PC-3 (cell line): ENCODE measurements around the gene MRPS27. TPM values are rescaled to one million over a fixed set of nuclear protein-coding genes. Genes with fewer than 3 reads are reported as not detected.

Experiments
- ATAC-seq: fragments of 200-7000 bp; cut with Tn5 transposase; 2 replicates; pipeline ENCODE4 v1.9.1; 2020; ENCODE audit warnings: mild to moderate bottlenecking, moderate library complexity
- BruUV-seq: library from RNA; stranded (reverse); fragments of 400-500 nt; replicated peaks from 2 replicates; lab custom pipeline; 2021; lab: Mats Ljungman, UMichigan
- CTCF ChIA-PET: fragments of 300-600 bp; sonication (Branson Sonifier 250); formaldehyde crosslinking; loops from one replicate; lab custom pipeline; 2022; ENCODE audit warnings: antibody characterized with exemption; lab: Charles Lee
- POLR2A ChIA-PET: fragments of 300-600 bp; sonication (Branson Sonifier 250); formaldehyde crosslinking; loops from one replicate; lab custom pipeline; 2022; ENCODE audit warnings: antibody characterized with exemption; ENCODE audit not compliant: unreplicated experiment; lab: Charles Lee
- DNase-seq: peaks from one replicate; pipeline ENCODE4 v3.0.0-alpha.2; 2015
- H2AFZ ChIP-seq: fragments of 300-600 bp; sonication (generic); 2 replicates; pipeline ENCODE4 v1.6.0; 2016; ENCODE audit warnings: antibody characterized with exemption, low read length
- H3F3A ChIP-seq: fragments of 300-600 bp; sonication (generic); one replicate; pipeline ENCODE4 v1.6.0; 2017; ENCODE audit warnings: antibody characterized with exemption, low read length, control low read depth, mild to moderate bottlenecking; ENCODE audit not compliant: unreplicated experiment
- H3K27ac ChIP-seq: fragments of 300-600 bp; sonication (generic); 2 replicates; pipeline ENCODE4 v1.5.1; 2016; ENCODE audit warnings: mild to moderate bottlenecking, low read length
- H3K27me3 ChIP-seq: fragments of 300-600 bp; sonication (generic); 2 replicates; pipeline ENCODE4 v1.6.1; 2016; ENCODE audit warnings: low read length, mixed read lengths
- H3K36me3 ChIP-seq: fragments of 300-600 bp; sonication (generic); 2 replicates; pipeline ENCODE4 v1.6.1; 2016; ENCODE audit warnings: low read depth, mixed run types, low read length, mixed read lengths
- H3K4me1 ChIP-seq: fragments of 300-600 bp; sonication (generic); 2 replicates; pipeline ENCODE4 v1.5.1; 2016; ENCODE audit warnings: low read length; ENCODE audit not compliant: insufficient read depth
- H3K4me2 ChIP-seq: fragments of 300-600 bp; sonication (generic); 2 replicates; pipeline ENCODE4 v1.6.0; 2016; ENCODE audit warnings: low read length
- H3K4me3 ChIP-seq: fragments of 300-600 bp; sonication (generic); 2 replicates; pipeline ENCODE4 v1.5.1; 2016; ENCODE audit warnings: mild to moderate bottlenecking, low read length, mixed read lengths
- H3K79me2 ChIP-seq: fragments of 300-600 bp; sonication (generic); 2 replicates; pipeline ENCODE4 v1.6.1; 2017; ENCODE audit warnings: low read length, mixed read lengths
- H3K9ac ChIP-seq: fragments of 300-600 bp; sonication (generic); 2 replicates; pipeline ENCODE4 v1.6.0; 2016; ENCODE audit warnings: mild to moderate bottlenecking, low read length
- H3K9me2 ChIP-seq: fragments of 300-600 bp; sonication (generic); replicated peaks from 2 replicates; pipeline ENCODE4 v1.6.1; 2016; ENCODE audit warnings: mixed run types, low read length, mixed read lengths
- H3K9me3 ChIP-seq: fragments of 300-600 bp; sonication (generic); 2 replicates; pipeline ENCODE4 v1.6.1; 2016; ENCODE audit warnings: low read length, mixed read lengths
- H4K20me1 ChIP-seq: fragments of 300-600 bp; sonication (generic); 2 replicates; pipeline ENCODE4 v1.6.1; 2016; ENCODE audit warnings: low read length, mixed read lengths
- EZH2 ChIP-seq: fragments of 300-600 bp; sonication (generic); IDR thresholded peaks from one replicate; pipeline ENCODE4 v1.6.1; 2017; ENCODE audit warnings: antibody characterized with exemption, mild to moderate bottlenecking, low read length; ENCODE audit not compliant: unreplicated experiment
- EZH2phosphoT487 ChIP-seq: fragments of 300-600 bp; sonication (generic); IDR thresholded peaks from 2 replicates; pipeline ENCODE4 v1.6.1; 2018; ENCODE audit warnings: mild to moderate bottlenecking, antibody characterized with exemption, low read length, borderline replicate concordance
- intact Hi-C: fragments of 100-400 bp; cut with micrococcal nuclease; formaldehyde crosslinking; loops from 2 replicates; pipeline ENCODE4 v1.9.0; 2023
- total RNA-seq: library from RNA; depleted of rRNA; stranded (reverse); fragments of >200 nt; gene quantifications from 2 replicates; pipeline ENCODE4 v1.2.3, GENCODE V29; 2014
- TF ChIP-seq, protein P1 (sequence below): fragments of 300-600 bp; sonication (generic); conservative IDR thresholded peaks from 2 replicates; pipeline ENCODE4 v1.5.1; 2017; ENCODE audit warnings: antibody characterized with exemption, low read depth, mild to moderate bottlenecking, low read length

Gene MRPS27
- total RNA-seq, 1 experiment from 2014 or later: 59.0 TPM

DNA sequence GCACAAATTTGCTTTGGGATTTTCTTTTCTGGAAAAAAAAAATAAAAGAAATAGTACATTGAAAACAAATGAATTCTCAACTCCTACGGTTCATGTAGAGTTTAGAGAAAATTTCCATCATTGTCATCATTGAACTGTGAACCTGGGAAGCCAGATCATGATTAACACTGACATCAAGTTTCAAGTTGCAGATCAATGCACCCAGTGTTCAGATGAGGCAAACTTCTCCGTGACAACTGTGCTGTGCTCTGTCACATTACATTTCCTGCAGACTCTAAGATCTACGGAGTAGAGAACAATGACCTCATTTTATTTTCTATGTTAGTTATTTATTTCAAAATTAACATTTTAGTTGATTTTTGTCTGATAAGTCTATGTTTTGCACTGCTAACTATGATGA is 113.0 kb downstream of the MRPS27 start:
- TF ChIP-seq EZH2phosphoT487: no peak
- TF ChIP-seq, protein P1, sequence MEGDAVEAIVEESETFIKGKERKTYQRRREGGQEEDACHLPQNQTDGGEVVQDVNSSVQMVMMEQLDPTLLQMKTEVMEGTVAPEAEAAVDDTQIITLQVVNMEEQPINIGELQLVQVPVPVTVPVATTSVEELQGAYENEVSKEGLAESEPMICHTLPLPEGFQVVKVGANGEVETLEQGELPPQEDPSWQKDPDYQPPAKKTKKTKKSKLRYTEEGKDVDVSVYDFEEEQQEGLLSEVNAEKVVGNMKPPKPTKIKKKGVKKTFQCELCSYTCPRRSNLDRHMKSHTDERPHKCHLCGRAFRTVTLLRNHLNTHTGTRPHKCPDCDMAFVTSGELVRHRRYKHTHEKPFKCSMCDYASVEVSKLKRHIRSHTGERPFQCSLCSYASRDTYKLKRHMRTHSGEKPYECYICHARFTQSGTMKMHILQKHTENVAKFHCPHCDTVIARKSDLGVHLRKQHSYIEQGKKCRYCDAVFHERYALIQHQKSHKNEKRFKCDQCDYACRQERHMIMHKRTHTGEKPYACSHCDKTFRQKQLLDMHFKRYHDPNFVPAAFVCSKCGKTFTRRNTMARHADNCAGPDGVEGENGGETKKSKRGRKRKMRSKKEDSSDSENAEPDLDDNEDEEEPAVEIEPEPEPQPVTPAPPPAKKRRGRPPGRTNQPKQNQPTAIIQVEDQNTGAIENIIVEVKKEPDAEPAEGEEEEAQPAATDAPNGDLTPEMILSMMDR: no peak
- no peak for TF ChIP-seq EZH2
- H3K79me2 ChIP-seq: no peaks in the 10 kb centered on the region
- H3K36me3 ChIP-seq: peaks cover 9% of the 10 kb centered on the region; the same call in 1 of the 2 replicates
- no peak overlapping the region for H3K4me3 ChIP-seq
- no peak overlapping the region for H3K4me2 ChIP-seq
- DNase-seq (no peak), ATAC-seq (no peak)
- H4K20me1 ChIP-seq: no peaks in the 10 kb centered on the region
- peaks cover 14% of the 10 kb centered on the region for H3K4me1 ChIP-seq
- ChIA-PET POLR2A (no interaction called here), CTCF (no interaction called here)
- intact Hi-C loops: no loop called here
- H3F3A ChIP-seq: no peaks in the 10 kb centered on the region
- no peaks in the 10 kb centered on the region for H3K9me3 ChIP-seq
- H3K27ac ChIP-seq: no peak overlapping the region
- H2AFZ ChIP-seq: no peak overlapping the region
- no TSS peak for BruUV-seq
- no peak overlapping the region for H3K9ac ChIP-seq
- no peaks in the 10 kb centered on the region for H3K9me2 ChIP-seq
- no peaks in the 10 kb centered on the region for H3K27me3 ChIP-seq

DNA sequence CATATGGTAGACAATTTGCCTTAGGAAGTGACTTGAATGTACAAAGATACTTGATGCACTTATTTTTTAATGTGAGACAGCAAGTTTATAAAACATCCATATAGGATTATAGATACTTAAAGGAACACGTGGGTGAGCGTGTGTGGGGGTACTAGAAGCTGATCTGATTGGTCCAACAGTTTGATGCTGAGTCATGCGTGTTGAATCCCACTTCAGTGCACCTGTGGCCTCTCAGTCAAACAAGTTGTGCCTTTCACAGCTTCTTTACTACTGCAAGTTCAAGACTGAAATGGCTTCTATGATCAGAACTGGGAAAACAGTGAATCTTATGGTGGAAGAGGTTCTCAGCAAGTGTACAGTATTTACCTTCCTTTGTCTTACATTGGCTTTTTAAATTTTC is 113.9 kb downstream of the MRPS27 start:
- Histone ChIP-seq H3K27me3 (no peaks in the 10 kb centered on the region), H3K9me2 (no peaks in the 10 kb centered on the region), H2AFZ (no peak overlapping the region), H3K27ac (no peak overlapping the region), H3K4me1 (peaks cover 7% of the 10 kb centered on the region), H4K20me1 (no peaks in the 10 kb centered on the region), H3K4me3 (no peak overlapping the region), H3K4me2 (no peak overlapping the region), H3K79me2 (no peaks in the 10 kb centered on the region), H3K9me3 (no peaks in the 10 kb centered on the region), H3K36me3 (peaks cover 9% of the 10 kb centered on the region; the same call in 1 of the 2 replicates), H3K9ac (no peak overlapping the region), H3F3A (no peaks in the 10 kb centered on the region)
- ChIA-PET POLR2A (no interaction called here), CTCF (no interaction called here)
- BruUV-seq: no TSS peak
- TF ChIP-seq EZH2 (no peak), EZH2phosphoT487 (no peak)
- TF ChIP-seq, protein P1: no peak
- ATAC-seq (no peak), DNase-seq (no peak)
- intact Hi-C loops: no loop called here

- Histone ChIP-seq H3K4me2 (no peak overlapping the region), H3K4me3 (no peak overlapping the region), H3K4me1 (peaks cover under 1% of the 10 kb centered on the region), H3K9me3 (no peaks in the 10 kb centered on the region), H3K27ac (no peak overlapping the region), H3K9ac (no peak overlapping the region), H4K20me1 (no peaks in the 10 kb centered on the region), H2AFZ (no peak overlapping the region), H3K9me2 (no peaks in the 10 kb centered on the region), H3F3A (no peaks in the 10 kb centered on the region), H3K36me3 (peaks cover 9% of the 10 kb centered on the region; the same call in 1 of the 2 replicates), H3K27me3 (no peaks in the 10 kb centered on the region), H3K79me2 (no peaks in the 10 kb centered on the region)
- ATAC-seq: no peak
- TSS peak; percentile 32 for BruUV-seq
- CTCF ChIA-PET: no interaction called here
- intact Hi-C loops: no loop called here
- no peak for DNase-seq
- POLR2A ChIA-PET: no interaction called here
- no peak for TF ChIP-seq EZH2phosphoT487
- no peak for TF ChIP-seq EZH2
- TF ChIP-seq, protein P1: no peak
Observed at GRCh38 chr5:72205431-72206009, 114.5 kb downstream of the MRPS27 start.
